ENCODE measurements around the gene DOCK2.
"Not testable (repeated sequence)": the region's sequence is repeated elsewhere in the genome, so short reads cannot be mapped to it uniquely, and the experiment has no call there.

DOCK2 gene

GRCh38 chr5:169721771-169722170 lies 84.7 kb downstream of the DOCK2 start:
- no peak for DNase-seq (ENCODE audit: low read depth)

- DNase-seq (ENCODE audit: low read depth): no peak
These were observed 86.2 kb downstream of the DOCK2 start for GRCh38 chr5:169723103-169723831.

DNA sequence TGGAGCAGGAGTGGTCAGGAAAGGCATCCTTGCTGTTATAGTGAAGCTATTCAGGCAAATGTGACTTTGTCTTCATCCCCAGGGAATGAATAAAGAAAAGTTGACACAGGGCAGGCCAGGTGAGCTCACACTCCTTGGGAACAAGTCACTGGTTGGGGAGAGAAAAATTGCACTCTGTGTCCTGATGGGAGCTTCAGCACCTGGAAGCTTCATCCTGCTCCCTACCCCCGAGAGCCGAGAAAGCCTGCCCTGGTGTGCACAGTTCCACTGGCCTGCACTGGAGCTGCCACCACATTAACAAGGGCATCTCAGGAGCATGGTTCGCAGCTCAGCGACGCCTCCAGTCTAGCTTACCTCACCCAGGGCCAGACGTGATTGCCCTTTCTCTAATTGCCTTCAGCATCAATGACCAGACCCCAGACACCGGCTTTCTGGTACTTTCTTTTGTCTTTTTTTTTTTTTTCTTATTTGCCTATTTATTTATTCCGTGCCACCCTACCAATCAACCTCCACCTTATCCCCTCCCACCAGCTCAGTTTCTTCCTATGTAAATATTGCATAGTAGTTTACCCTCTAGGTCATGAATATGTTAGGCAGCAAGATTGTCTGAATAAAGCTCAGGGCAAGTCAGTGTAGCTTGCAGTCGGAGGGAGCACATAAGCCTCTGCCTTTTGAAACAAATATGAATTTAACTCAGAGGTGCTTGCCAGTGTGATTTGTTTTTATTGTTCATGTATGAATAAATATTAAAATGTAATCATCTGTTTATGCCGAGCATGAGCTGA lies 87.4 kb downstream of the DOCK2 start:
- no peak for DNase-seq (ENCODE audit: low read depth)

GRCh38 chr5:169725665-169726064 lies 88.6 kb downstream of the DOCK2 start:
- DNase-seq (ENCODE audit: low read depth): not testable (repeated sequence)

GRCh38 chr5:169728418-169728817 lies 91.3 kb downstream of the DOCK2 start:
- DNase-seq (ENCODE audit: low read depth): no peak

DNA sequence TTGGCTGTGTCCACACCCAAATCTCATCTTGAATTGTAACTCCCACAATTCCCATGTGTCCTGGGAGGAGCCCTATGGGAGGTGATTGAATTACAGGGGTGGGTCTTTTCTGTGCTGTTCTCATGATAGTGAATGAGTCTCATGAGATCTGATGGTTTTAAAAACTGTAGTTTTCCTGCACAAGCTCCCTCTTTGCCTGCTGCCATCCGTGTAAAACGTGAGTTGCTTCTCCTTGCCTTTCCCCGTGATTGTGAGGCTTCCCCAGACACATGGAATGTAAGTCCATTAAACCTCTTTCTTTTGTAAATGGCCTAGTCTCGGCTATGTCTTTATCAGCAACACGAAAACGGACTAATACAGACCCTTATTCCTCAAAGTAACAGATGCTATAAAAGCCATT lies 94.1 kb downstream of the DOCK2 start:
- DNase-seq (ENCODE audit: low read depth): no peak

DNA sequence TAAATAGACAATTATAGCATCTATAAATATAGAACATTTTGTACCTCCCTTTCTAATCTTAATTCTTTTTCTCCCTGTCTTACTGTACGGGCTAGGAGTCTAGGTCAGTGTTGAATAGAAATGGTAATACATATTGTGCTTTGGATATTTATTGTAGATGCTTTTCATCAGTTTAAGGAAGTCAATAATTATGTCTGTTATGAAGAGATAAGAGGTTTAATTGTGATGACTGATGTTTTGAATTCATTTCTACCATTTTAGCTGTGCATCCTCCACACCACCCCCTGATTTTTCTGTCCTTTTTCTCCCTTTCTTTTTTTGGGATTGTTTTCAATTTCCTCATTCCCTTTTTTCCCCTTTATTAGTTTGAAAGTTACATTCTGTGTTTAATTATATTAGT lies 95.8 kb downstream of the DOCK2 start:
- DNase-seq (ENCODE audit: low read depth): no peak

DNA sequence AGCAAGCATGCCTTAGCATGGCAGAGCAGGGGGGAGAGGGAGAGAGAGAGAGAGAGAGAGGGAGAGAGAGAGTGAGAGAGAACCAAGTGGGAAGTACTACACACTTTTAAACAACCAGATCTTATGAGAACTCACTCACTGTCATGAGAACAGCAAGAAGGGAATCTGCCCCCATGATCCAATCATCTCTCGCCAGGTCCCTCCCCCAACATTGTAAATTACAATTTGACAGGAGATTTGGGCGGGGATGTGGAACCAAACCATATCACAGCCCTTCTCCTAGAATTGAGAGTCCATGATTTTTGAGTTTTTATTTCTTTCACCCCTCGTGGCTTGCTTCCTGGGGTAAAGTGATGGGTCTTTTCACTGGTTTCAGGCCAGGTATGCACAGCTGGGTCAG lies 98.8 kb downstream of the DOCK2 start:
- no peak for DNase-seq (ENCODE audit: low read depth)

DNA sequence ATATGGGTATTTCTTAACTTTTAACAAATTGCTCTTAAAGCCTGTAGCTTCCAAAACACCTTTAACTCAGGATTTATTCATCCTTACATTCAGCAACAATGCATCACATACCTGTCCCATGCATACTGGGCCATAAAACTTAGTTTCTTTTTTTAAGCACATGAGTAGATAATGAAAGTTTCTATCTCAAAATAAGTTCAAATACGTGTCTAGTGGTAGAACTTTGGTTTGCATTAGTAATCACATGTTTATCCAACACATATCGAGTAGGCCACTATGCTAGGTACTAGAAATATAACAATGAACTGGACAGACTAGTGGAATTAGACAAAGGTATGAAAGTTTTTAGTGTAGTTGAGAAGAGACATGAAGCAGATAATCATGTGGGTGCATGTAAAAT lies 99.6 kb downstream of the DOCK2 start:
- DNase-seq (ENCODE audit: low read depth): no peak

- DNase-seq (ENCODE audit: low read depth): no peak
These were observed 103.4 kb downstream of the DOCK2 start for GRCh38 chr5:169740435-169740834.

- DNase-seq (ENCODE audit: low read depth): no peak
These were observed 105.8 kb downstream of the DOCK2 start for GRCh38 chr5:169742771-169743296.

- DNase-seq (ENCODE audit: low read depth): no peak
These were observed 107.3 kb downstream of the DOCK2 start for GRCh38 chr5:169744336-169744735.

- no peak for DNase-seq (ENCODE audit: low read depth)
These were observed 108.5 kb downstream of the DOCK2 start for GRCh38 chr5:169745441-169746146.

DNA sequence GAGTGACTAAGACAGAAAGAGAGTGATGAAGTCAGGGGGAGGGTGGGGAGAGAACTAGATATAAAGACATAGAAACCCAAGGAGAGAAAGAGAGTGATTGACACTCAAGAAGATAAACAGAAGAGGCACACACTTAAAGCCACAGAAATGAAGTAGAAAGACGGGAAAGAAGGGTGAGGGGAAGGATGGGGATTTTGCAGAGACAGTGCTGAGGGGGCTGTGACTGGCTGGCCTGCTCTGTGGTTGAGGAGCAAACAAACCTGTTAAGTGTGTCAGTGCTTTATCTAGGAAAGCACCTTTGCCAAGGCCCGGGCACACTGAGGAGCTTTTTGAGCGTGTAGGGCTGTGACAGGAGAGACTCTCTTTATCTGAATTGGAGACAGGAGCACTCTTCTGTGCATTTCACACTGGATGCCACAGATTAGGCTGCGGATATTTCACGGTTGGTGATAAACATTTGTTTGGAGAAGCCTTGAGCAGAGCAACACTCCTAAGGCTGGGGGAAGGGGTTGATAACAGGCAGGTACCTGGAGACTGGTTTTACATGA lies 109.1 kb downstream of the DOCK2 start:
- DNase-seq (ENCODE audit: low read depth): no peak

DNA sequence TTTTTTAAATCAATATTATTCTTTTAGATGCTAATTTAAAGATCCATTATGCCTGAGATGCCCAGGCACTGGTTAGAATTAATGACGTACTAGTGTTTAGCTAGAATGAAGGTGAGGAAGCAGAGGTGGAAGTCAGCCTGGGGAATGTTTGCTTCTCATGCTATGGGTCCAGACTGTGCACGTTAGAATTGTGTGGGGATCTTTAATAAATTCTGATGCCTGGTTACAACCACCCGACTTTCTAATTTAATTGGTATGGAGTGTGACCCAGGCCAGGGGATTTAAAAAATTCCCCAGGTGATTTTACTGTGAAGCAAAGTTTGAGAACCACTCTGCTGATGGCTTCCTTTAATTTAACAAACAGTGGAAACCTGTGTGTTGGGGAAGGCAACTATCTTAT lies 111.1 kb downstream of the DOCK2 start:
- DNase-seq (ENCODE audit: low read depth): no peak

DNA sequence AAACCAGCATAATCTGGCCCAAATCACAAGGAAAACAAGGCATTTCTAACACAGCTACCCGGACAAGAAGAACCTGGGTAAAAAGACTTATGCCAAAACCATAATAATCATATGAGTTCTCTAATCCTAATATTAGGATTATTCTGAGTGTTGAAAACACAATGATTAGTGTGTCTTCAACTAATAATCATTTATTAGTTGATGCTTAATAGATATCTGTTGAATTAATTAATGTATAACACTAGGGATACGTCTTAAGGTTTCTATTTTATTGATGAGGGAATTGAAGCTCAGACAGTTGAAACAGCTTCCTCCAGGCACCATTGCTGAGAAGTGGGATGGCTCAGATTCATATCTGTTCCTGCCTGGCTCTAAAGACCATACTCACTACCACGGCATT lies 112.2 kb downstream of the DOCK2 start:
- no peak for DNase-seq (ENCODE audit: low read depth)

GRCh38 chr5:169751490-169751889 lies 114.4 kb downstream of the DOCK2 start:
- no peak for DNase-seq (ENCODE audit: low read depth)

DNA sequence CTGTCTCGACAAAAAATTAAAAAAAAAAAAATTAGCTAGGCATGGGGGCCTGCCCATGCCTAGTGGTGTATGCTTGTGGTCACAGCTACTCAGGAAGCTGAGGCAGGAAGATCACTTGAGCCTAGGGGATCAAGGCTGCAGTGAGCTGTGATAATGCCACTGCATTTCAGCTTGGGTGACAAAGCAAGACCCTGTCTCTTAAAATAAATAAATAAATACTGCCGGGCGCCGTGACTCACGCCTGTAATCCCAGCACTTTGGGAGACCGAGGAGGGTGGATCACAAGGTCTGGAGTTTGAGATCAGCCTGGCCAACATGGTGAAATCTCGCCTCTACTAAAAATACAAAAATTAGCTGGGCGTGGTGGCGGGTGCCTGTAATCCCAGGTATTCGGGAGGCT lies 115.5 kb downstream of the DOCK2 start:
- DNase-seq (ENCODE audit: low read depth): not testable (repeated sequence)

DNA sequence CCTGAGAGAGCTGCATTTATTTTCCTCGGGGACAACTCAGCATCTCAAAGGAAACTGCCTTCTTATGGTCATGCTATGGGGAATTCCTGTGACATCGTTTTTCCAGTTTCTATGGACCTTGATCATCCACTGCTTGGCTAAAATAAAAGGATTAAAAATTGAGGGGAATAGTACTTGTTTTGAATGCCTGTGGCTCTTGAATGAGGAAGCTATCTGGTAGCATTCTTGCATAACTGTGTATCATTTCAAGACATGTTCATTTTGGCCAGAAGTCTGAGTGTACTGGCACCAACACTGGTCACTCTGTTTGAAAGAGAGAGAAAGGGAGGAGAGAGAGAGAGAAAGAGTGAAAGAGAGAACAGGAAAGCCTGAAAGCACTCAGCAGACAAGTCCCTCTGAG lies 116.7 kb downstream of the DOCK2 start:
- DNase-seq (ENCODE audit: low read depth): no peak

DNA sequence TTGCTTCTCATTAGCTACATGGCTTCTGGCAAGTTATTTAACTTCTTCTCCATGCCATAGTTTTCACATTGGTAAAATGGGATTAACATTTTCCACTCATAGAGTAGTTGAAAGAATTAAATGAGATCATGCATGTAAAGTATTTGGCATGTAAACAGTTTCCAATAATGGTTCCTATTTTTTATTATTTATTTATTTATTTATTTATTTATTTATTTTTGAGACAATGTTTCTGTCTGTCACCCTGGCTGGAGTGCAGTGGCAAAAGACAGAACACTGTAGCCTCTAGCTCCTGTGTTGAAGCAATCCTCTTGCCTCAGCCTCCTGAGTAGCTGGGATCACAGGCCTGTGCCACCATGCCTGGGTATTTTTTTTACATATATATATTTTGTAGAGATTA lies 117.7 kb downstream of the DOCK2 start:
- no peak for DNase-seq (ENCODE audit: low read depth)

GRCh38 chr5:169756071-169756765 lies 119.1 kb downstream of the DOCK2 start:
- DNase-seq (ENCODE audit: low read depth): no peak

- DNase-seq (ENCODE audit: low read depth): no peak
These were observed 119.9 kb downstream of the DOCK2 start for GRCh38 chr5:169757016-169757415.

Measured in stimulated activated CD8-positive, alpha-beta memory T cell treated with anti-CD3 and anti-CD28 coated beads, Interleukin-12 subunit alpha, Interleukin-12 subunit beta, amount 100 ng/mL, for 4 hours (primary cell).